ENCODE measurements around the gene LEMD2.

DNA sequence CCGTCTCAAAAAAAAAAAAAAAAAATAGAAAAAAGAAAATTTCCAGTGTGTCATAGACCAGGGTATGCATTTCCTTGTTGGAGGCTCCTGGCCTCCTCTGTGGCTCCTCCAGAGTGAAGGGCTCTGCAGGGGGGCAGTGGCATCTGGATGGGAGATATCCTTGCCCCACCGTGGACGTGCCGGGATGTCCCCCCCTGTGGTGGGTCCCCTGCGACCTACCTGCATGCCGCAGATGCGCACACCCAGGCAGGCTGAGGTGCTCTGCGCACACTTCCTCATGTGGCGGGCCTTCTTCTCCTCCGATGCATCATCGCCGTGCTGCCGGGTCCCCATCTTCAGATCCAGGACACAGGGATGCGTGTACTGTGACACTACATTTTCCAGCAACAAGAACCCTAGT lies 63.7 kb downstream of the LEMD2 start:
- TF ChIP-seq, protein P1, sequence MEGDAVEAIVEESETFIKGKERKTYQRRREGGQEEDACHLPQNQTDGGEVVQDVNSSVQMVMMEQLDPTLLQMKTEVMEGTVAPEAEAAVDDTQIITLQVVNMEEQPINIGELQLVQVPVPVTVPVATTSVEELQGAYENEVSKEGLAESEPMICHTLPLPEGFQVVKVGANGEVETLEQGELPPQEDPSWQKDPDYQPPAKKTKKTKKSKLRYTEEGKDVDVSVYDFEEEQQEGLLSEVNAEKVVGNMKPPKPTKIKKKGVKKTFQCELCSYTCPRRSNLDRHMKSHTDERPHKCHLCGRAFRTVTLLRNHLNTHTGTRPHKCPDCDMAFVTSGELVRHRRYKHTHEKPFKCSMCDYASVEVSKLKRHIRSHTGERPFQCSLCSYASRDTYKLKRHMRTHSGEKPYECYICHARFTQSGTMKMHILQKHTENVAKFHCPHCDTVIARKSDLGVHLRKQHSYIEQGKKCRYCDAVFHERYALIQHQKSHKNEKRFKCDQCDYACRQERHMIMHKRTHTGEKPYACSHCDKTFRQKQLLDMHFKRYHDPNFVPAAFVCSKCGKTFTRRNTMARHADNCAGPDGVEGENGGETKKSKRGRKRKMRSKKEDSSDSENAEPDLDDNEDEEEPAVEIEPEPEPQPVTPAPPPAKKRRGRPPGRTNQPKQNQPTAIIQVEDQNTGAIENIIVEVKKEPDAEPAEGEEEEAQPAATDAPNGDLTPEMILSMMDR (IDR thresholded peaks at IDR 0.05 in 8 of 11, conservative IDR thresholded peaks at IDR 0.05 in 3 of 11) = no peak
- TF ChIP-seq POLR2A (IDR thresholded peaks at IDR 0.05) (no peak), POLR2AphosphoS5 (IDR thresholded peaks at IDR 0.05) (no peak)
